NCI-H1417 treated with DMSO at 0.1 percent for 48 hours (cell line): Measurements from ENCODE around the gene CFAP73.
"Not testable (repeated sequence)": the region's sequence is repeated elsewhere in the genome, so short reads cannot be mapped to it uniquely, and the experiment has no call there.

ENCODE experiments used
- DNase-seq: peaks from one replicate; lab custom pipeline; 2025; lab: John Stamatoyannopoulos, UW

The CFAP73 gene

DNA sequence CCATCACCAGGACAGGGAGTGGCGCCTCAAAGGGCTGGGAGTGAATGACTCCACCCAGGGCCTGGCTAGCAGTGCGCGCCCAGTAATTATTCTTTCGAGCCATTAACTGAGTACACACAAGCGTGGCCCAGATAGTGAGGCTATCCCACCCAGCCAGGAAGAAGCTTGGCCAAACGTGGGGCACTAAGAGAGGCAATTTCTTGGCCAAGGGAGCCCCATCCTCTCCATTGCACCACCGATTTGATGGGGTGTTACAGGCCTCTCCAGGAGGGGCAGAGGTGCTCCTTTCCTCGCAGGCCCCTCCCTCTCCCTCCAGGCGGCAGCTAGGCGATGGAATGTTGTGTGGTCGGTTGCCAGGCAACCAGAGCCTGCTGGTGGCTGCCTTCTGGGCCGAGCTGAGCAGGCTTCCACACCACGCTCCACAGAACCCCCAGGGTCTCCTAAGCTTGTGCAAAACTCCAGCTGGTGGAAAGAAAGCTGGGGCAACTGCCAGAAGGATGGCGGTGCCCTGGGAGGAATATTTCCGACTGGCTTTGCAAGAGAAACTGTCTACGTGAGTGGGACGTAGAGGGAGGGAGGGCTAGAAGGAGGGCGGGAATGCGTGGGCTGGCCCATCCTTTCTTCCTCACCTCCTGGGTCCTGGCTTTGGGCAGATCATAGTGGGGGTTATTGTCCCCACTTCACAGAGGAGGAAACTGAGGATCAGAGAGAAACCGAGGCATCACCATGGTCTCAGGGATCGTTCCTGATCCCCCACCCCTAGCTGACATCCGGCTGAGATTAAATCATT, at the start of gene CFAP73:
TSS of gene CFAP73 (plus strand) at position 364 of the 790 bp plus-strand sequence. CDS start at position 498, 134 bp downstream.
- DNase-seq: no peak

DNA sequence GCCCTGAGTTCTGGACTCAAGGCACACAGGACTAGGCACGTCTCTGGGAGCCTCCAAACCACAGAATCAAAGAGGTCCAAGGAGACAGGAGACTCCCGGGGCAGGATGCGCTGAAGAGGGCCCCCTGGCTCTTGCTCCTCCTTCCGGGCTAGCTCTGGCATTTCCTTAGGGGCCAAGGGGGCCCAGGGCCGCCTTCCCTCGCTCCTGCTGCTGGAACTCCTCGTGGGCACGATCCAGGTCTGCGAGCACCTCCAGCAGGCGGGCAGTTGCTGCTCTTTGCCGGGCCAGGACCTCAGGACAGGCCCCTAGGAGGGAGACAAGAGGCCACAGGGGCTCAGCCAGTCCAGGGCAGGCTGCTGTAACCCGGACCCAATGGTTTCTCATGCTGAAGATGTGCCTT, 49.8 kb upstream of the CFAP73 start:
- no peak for DNase-seq

DNA sequence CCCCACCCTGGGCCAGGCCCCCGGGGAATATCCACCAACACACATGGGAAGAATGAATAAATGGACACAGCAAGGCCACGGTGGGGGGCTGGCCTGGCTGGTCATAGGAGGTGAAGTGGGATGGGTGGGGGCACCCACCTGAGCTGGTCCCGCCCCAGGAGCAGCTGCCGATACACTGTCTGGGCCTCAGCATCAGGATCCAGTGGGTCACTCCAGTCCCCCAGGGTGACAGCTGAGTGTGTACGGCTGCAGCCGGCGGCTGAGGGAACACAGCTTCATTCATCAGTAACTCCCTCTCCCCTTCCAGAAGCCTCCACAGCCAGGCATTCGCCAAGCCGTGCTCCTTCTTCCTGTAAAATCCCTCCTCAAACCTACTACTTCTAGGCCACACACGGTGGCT, 47.8 kb upstream of the CFAP73 start:
- DNase-seq: no peak

DNA sequence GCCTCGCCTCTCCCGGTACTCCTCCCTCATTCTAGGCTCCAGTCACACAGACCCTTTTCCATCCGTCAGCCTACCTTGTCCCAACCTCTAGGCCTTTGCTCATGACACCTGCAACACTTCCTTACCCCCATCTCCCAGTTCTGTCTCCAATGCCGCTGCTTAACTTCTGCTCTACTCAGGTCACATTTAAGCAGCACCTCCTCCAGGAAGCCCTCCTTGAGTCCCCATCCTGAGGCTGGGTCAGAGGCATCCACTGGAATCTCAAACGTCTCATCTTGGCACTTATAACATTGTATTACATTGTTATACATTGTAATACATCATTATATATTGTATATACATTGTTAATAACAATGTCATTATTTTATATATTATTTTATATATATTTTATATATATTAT, 46.7 kb upstream of the CFAP73 start:
- no peak for DNase-seq

DNA sequence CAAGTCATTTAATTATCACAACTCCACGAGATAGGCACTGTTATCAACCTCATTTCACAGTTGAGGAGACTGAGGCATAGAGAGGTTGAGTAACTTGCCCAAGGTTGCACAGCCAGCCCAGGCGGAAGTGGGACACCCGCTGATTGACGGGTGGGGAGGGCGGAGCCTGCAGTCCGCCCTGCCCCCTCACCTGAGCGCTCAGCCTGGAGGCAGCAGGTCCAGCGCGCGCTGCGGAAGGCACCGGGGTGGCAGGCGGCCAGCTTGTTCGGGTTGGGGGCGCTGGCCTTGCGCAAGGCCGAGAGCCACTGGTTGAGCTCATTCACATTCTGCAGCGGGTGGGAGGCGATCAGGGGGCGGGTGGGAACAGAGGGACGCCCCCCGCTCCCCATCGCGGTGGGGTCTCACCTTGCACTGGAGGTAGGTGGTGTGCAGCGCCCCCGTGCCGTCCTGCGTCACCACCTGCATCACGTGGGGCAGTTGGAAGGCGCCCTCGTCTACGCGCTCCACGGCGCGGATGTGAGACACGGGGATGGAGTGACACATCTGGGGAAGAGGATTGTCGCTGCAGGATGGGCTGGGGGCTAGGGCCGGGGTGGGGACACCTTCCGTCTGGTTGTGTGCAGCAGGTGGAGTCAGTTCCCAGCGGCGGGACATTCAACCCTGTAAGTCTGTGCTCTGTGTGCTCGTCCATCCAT, 45.6 kb upstream of the CFAP73 start:
- DNase-seq: no peak

DNA sequence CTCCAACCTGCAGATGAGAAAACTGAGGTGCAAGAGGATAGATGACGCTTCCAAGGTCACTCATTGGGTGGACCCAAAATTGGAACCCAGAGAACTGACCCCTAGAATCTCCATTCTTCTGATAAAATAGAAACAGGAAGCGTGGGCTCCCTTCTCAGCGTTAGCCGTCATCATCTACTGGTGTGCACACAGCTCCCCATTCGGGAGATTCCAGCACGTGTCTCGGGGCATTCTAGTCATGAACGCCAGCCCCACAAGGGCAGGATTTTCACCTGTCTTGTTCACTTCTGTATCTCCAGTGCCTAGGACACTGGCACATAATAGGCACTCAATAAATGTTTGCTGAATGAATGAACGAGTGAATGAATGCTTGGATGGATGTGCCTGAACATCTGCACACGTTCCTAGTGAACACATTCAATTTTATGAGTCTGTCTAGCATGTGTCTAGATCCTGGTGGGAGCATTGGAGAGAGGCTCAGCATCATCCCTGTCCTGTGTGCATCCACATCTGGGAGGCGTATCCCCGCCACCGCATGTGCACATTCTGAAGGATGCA, 44.5 kb upstream of the CFAP73 start:
- DNase-seq: no peak

DNA sequence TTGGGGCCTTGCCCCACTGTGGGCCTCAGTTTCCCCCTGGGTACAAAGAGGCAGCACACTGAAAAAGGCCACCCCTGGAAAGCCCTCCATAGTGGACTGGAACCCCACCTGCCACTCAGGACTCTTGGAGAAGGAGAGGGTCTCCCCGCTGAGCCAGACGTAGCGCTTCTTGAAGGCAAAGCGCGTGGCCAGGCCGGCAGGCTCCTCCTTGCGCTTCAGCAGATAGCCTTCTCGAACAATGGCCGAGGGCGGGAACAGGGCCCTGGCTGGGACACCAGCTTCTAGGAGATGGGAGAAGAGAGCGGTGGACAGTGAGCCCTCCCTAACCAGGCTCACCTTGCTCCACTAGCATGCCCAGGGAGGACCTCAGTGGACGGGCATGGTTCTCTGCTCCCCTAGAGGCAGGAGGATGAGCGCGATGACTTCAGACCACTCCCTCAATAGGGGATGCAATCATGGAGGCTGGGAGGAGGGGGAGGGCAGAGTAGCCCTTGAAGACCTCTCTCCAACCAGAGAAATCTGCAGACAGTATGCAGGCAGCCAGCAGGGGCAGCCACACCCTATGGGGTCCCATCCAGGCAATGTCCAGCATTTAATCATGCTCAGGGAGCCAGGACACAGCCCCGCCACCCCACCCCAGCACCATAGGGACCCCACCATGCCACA, 43.8 kb upstream of the CFAP73 start:
- DNase-seq: no peak

DNA sequence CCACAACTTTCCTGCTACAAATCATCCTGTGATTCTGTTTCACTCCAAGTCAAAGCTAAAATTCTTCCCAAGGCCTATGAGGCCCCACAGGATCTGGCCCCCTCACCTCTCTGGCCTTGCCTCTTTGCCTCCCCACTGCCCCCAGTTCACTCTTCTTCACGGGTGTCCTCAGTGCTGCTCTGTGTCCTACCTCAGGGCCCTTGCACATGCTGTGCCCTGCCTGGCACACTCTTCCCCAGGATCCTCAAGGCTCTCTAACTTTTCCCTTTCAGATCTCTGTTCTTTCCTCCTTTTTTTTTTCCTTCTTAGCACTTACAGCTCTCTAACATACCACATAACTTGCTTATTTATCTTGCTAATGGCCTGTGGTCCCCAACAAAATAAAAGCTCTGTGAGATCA, 43.2 kb upstream of the CFAP73 start:
- DNase-seq: no peak

DNA sequence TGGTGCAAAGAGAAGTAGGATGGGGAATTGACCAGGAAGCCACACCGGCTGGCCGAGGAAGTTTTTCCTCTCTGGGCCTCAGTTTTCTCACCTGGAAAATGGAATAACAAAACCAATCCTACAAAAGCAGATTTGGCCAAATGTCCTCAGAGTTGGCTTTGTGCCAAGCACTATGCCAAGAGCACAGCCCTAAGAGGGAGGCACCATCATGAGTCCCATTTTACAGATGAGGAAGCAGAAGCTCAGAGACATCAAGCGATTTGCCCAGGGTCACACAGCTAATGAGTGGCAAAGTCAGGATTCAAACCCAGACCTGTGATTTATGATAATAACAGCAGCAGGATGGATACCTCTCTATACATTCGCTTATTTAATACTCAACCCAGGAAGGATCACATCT, 41.2 kb upstream of the CFAP73 start:
- no peak for DNase-seq

DNA sequence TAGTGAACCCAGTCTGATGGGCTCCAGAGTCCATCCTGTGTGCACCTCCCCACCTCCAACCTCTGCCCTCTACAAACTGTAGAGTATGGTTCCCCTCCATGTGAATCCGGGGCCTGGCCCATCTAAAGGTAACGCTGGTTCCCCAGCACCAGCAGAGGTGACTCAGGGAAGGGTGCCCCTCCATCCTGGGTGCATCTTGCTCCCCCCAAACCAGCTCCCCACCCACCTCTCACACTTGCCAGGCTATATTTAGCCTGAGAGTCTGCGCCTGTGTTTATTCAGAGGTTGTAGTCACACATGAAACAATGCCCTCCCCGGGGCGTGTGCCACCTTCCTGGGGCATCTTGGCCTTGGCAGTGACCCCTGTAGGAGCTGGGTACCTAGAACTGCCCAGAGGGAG, 40.2 kb upstream of the CFAP73 start:
- DNase-seq: no peak

DNA sequence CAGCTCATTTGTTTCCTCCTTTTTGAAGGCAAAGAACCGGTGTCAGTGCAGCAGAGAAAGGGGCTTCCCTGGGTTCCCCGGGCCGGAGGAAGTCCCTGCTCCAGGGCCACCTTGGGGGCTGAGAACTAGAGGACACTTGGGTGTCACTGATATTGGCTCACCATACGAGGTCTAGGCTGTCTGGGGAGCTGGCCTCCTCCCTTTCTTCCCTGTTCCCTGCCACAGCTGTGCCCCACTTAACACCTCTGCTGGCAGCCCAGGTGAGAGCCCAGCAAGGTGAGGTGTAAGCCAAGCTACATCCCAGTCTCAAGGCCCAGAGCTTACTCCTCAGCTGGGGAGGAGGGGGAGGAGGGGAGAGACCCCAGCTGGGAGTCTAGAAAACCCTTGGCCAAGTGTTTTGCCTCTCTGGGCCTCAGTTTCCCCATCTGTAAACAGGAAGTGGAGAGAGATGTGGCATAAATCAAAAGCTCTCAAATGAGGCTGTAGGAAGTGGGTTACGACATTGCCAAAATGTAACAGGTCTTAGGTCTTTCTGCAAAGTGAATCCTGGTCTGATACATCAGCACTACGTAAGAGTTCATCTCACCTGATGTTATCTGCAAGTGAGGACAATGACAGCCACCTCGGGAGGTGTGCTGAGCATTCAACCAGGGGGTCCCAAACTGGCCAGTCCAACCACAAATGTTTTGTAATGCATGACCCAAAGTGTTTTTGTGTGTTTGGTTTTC, 39.5 kb upstream of the CFAP73 start:
- DNase-seq: no peak

DNA sequence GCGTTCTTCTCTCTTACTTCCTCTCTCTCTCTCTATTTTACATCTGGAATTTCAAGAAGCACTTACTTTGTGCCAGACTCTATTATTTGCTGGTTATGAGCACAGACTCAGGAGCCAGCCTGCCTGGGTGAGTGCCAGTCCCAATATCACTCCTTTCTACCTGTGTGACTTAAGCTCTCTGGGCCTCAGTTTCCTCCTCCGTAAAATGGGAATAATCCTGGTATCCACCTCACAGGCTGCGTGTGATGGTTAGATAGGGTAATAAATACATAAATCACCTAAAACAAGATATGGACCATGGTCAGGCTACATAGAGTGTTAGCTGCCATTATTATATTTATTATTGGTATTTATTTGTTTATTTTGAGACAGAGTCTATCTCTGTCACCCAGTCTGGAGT, 38.3 kb upstream of the CFAP73 start:
- no peak for DNase-seq

DNA sequence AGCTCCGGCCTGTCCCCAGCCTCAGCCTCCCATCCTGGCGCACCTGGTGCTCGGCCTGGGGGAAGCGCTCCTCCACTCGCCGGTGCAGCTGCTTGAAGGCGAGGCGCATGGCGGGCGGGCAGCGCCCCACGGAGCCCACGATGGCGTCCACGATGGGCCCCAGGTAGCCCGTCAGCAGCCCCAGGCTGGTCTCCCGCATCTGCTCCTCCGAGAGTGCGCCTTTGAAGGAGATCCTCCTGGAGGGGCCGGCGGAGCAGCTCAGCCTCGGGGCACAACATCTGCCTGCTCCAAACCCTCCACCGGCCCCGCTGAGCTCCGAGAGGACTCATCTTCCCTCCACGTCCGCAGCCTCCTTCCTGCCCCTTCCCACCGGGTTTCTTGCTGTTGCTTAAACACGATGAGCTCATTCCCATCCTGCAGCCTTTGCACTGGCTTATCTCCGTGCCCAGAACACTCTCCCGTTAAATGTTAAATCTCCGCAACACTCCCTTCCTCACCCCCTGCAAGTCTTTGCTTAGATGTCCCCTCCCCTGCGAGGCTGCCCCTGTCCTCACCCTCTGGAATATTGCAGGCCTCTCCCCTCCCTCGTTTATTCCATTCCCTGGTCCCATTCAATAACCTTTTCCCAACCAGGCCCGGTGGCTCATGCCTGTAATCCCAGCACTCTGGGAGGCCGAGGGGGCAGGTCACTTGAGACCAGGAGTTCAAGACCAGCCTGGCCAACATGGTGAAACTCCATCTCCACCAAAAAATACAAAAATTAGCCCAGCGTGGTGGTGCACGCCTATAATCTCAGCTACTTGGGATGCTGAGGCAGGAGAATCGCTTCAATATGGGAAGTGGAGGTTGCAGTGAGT, 37.3 kb upstream of the CFAP73 start:
- DNase-seq: no peak

DNA sequence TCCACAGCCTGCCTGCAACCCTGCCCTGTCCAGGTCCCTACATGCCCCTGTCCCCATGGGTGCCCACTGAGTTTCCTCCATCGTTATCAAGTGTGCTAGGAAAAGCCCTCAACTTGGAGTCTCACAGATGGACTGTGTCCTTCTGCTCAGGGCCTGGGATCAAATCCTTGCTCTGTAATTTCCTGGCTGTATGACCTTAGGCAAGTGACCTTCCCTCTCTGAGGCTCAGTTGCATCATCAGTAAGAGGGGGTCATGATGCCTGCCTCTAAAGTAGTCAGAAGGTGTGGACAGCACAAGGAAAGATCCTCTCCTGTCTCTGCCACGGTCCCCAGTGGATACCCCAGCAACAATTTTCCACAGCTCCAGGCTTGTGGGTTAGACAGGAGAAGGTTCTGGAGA, 36.1 kb upstream of the CFAP73 start:
- DNase-seq: no peak

DNA sequence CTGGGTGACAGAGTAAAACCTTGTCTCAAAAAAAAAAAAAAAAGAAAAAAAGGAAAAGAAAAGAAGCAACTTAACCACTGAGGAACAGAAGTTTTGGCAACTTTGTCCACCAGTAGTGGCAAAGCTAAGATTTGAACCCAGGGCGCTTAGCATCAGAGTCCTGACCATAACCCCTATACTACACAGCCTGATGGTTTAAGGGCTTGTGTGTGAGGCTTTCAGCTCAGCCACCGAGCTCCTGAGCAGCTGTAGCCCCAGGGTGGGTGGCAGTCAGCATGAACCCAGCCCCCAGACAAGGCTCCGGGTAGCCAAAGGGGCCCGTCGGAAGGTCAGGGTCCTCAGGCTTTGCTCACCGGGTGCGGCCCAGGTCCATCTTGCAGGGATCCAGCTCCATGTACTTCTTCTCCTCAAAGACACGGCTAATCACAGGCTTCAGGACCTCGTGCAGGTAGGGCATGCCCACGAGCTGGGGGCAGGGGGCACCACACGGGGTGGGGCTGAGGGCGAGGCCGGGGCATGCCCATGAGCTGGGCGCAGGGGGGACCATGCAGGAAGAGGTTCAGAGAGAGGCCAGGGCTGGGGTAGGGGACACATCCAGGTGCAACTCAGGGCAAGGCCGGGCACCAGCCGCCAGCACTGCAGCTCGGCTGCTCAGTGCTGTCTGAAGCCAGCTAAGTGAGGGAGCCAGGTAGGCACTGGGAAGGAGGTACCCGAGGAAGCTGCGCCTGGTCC, 34.9 kb upstream of the CFAP73 start:
- DNase-seq: no peak

DNA sequence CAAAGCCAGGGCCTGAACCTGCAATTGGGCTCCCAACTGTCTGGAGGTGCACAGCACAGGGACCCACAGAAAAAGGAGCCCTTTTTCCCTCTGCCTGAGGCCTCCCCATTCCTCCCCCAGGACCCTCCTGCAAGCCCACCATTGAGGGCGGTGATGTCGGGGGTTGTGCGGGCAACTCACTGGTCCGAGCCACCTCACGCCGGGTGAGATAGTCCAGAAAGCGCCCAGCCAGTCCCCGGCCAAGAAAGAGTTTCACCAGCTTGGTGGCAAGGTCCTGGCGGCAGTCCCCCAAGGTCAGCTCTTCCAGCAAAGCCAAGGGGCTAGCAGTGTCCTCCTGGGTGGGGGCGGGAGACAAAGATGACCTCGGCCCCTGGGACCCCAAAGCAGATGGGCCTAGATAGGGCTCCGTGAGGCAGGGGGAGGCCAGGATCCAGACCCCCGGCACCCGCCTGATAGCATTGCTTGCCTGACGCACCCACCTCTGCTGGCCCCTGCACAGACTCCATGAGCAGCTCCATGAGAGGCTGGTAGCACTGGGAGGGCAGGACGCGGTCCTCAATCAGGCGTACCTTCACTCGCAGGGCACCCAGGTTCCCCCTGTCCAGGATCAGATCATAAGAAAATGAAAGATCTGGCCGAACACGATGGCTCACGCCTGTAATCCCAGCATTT, 33.9 kb upstream of the CFAP73 start:
- DNase-seq: no peak

DNA sequence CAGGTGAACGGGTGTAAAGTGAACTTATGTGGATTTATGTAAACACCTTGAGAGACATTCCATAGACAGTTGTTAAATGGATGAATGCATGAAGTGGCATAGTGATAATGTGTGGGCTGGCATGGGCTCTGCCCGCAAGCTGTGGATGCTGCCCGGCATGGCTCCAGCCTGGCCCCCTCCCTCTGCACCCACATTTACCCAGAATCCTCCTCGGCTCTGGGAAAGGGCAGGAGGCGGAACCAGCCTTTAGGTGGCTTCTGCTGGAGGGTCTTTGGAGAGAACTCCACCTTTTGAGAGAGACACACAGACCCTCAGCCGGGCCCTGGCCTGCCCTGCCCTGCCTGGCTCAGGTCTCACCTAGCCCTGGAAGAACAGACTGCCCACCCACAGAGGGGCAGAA, 32.6 kb upstream of the CFAP73 start:
- DNase-seq: no peak

DNA sequence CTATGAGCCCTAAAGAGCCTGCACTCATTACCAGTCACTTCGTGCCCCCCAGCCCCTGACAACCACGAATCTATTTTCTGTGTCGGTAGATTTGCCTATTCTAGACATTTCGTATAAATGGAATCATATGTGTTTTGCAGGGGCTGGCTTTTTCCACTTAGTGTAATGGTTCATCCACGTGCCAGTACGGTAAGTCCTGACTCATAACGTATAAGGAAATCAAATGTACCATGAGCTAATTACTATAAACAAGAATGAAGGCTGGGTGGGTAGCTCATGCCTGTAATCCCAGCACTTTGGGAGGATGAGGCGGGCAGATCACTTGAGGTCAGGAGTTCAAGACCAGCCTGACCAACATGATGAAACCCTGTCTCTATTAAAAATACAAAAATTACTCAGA, 31.8 kb upstream of the CFAP73 start:
- not testable (repeated sequence) for DNase-seq

DNA sequence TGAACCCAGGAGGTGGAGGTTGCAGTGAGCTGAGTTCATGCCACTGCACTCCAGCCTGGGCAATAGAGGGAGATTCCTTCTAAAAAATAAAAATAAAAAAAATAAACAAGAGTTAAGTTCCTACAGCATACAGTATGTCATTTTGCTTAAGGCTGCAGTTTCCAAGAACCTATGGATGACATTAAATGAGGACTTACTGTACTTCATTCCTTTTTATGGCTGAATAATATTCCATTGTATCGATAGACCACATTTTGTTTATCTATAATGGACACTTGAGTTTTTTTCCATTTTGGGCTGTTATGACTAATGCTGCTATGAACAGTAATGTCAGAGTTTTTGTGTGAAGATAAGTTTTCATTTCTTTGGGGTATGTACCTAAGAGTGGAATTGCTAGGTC, 31.4 kb upstream of the CFAP73 start:
- no peak for DNase-seq
